HG02870 (cell line): ENCODE measurements around the gene CACNA2D3.

Source experiments
- ATAC-seq: cut with Tn5 transposase; IDR thresholded peaks from one replicate; pipeline ENCODE4 v1.9.1; 2021; ENCODE audit warnings: mild to moderate bottlenecking, moderate library complexity; ENCODE audit not compliant: unreplicated experiment

CACNA2D3 gene

GRCh38 chr3:54360320-54360719 lies 238.0 kb downstream of the CACNA2D3 start:
- ATAC-seq: no peak

GRCh38 chr3:54361746-54362283 lies 239.5 kb downstream of the CACNA2D3 start:
- no peak for ATAC-seq

- ATAC-seq: no peak
Observed at GRCh38 chr3:54366007-54366750, 243.8 kb downstream of the CACNA2D3 start.

GRCh38 chr3:54366839-54367238 lies 244.5 kb downstream of the CACNA2D3 start:
- no peak for ATAC-seq

GRCh38 chr3:54372232-54372631 lies 249.9 kb downstream of the CACNA2D3 start:
- ATAC-seq: no peak

GRCh38 chr3:54374214-54374852 lies 252.0 kb downstream of the CACNA2D3 start:
- no peak for ATAC-seq

- ATAC-seq: no peak
Observed at GRCh38 chr3:54376142-54376807, 253.9 kb downstream of the CACNA2D3 start.

- ATAC-seq: no peak
Observed at GRCh38 chr3:54376939-54377578, 254.7 kb downstream of the CACNA2D3 start.

- no peak for ATAC-seq
Observed at GRCh38 chr3:54378184-54378583, 255.8 kb downstream of the CACNA2D3 start.

- no peak for ATAC-seq
Observed at GRCh38 chr3:54384279-54384678, 261.9 kb downstream of the CACNA2D3 start.

- ATAC-seq: no peak
Observed at GRCh38 chr3:54390582-54390981, 268.2 kb downstream of the CACNA2D3 start.

- no peak for ATAC-seq
Observed at GRCh38 chr3:54393150-54393549, 270.8 kb downstream of the CACNA2D3 start.

GRCh38 chr3:54408328-54408727 lies 286.0 kb downstream of the CACNA2D3 start:
- ATAC-seq: no peak

- ATAC-seq: no peak
Observed at GRCh38 chr3:54421943-54422342, 299.6 kb downstream of the CACNA2D3 start.

GRCh38 chr3:54424292-54424691 lies 301.9 kb downstream of the CACNA2D3 start:
- ATAC-seq: no peak

GRCh38 chr3:54426381-54426780 lies 304.0 kb downstream of the CACNA2D3 start:
- no peak for ATAC-seq

GRCh38 chr3:54427501-54427900 lies 305.1 kb downstream of the CACNA2D3 start:
- ATAC-seq: no peak

GRCh38 chr3:54427941-54428871 lies 305.9 kb downstream of the CACNA2D3 start:
- peak; percentile 58 for ATAC-seq

GRCh38 chr3:54432975-54433374 lies 310.6 kb downstream of the CACNA2D3 start:
- no peak for ATAC-seq

- ATAC-seq: no peak
Observed at GRCh38 chr3:54433846-54434245, 311.5 kb downstream of the CACNA2D3 start.
